HepG2 (cell line): ENCODE data around the gene SETD7. TPM values are rescaled to one million over a fixed set of nuclear protein-coding genes. Genes with fewer than 3 reads are reported as not detected.
A peak's percentile ranks its signal among the peaks of the same experiment; 100 is the strongest.

ENCODE experiments used
- FLYWCH1 ChIP-seq: sonication (generic); formaldehyde crosslinking; IDR thresholded peaks from 2 replicates; pipeline ENCODE4 v1.8.1; 2023; ENCODE audit warnings: mild to moderate bottlenecking, missing genetic modification reagents
- GATAD2A ChIP-seq: IDR thresholded peaks from 2 replicates; pipeline ENCODE4 v1.6.1; 2016
- KLF6 ChIP-seq: IDR thresholded peaks from 2 replicates; pipeline ENCODE4 v1.8.0; 2016; ENCODE audit warnings: missing biosample characterization, missing genetic modification reagents
- MAFK ChIP-seq, 2 experiments: IDR thresholded peaks in 1 of 2; conservative IDR thresholded peaks in 1 of 2; 2 replicates each; pipeline ENCODE4 v1.6.1; 2011; ENCODE audit warnings: improper control_type of control experiment in 2 of 2, low read length in 2 of 2
- MIER2 ChIP-seq: IDR thresholded peaks from 2 replicates; pipeline ENCODE4 v1.6.1; 2016; ENCODE audit warnings: missing biosample characterization, missing genetic modification reagents
- NR2C2 ChIP-seq: sonication (generic); formaldehyde crosslinking; IDR thresholded peaks from 2 replicates; pipeline ENCODE4 v1.4.0; 2020; ENCODE audit warnings: missing genetic modification reagents, mild to moderate bottlenecking, moderate library complexity, borderline replicate concordance
- SAP130 ChIP-seq: IDR thresholded peaks from 2 replicates; pipeline ENCODE4 v1.6.1; 2016; ENCODE audit warnings: low read depth
- SNAPC2 ChIP-seq: sonication (generic); formaldehyde crosslinking; IDR thresholded peaks from 2 replicates; pipeline ENCODE4 v1.8.1; 2022; ENCODE audit warnings: mild to moderate bottlenecking, missing genetic modification reagents
- TBX2 ChIP-seq: sonication (generic); formaldehyde crosslinking; IDR thresholded peaks from 2 replicates; pipeline ENCODE4 v1.5.0; 2020; ENCODE audit warnings: missing genetic modification reagents, mild to moderate bottlenecking, borderline replicate concordance
- TOE1 ChIP-seq: sonication (generic); formaldehyde crosslinking; IDR thresholded peaks from 2 replicates; pipeline ENCODE4 v1.4.0; 2020; ENCODE audit warnings: mild to moderate bottlenecking, missing genetic modification reagents
- USF2 ChIP-seq, 2 experiments: sonication (generic) in 1 of 2; formaldehyde crosslinking in 1 of 2; IDR thresholded peaks; 2 replicates each; pipeline versions ENCODE4 v1.5.1 to v1.6.1; 2011 to 2020; ENCODE audit warnings: borderline replicate concordance in 1 of 2, low read depth in 1 of 2, low read length in 1 of 2, mild to moderate bottlenecking in 1 of 2, missing genetic modification reagents in 1 of 2, moderate library complexity in 1 of 2
- ZBTB2 ChIP-seq: sonication (generic); formaldehyde crosslinking; IDR thresholded peaks from 2 replicates; pipeline ENCODE4 v1.8.0; 2022; ENCODE audit warnings: low read depth, missing genetic modification reagents
- ZNF816 ChIP-seq: sonication (generic); formaldehyde crosslinking; IDR thresholded peaks from 2 replicates; pipeline ENCODE4 v1.8.0; 2022; ENCODE audit warnings: missing genetic modification reagents, mild to moderate bottlenecking, borderline replicate concordance
- polyA plus RNA-seq, 8 experiments: library from polyadenylated mRNA; depleted of rRNA in 3 of 8; stranded (reverse) in 7 of 8; unstranded in 1 of 8; fragments of >200 nt; fragmentation: Illumina TruSeq in 4 of 8; extraction: Trizol in 4 of 8; gene quantifications; 2 replicates each; pipeline versions ENCODE4 v1.2.1 to v1.2.3, GENCODE V29; 2011 to 2016; ENCODE audit warnings: low read depth in 4 of 8, missing spikeins in 1 of 8, mixed read lengths in 1 of 8; ENCODE audit not compliant: insufficient read depth in 1 of 8
- total RNA-seq, 5 experiments: library from RNA; depleted of rRNA; stranded (reverse); fragments of >200 nt; fragmentation: Illumina TruSeq; extraction: Trizol; gene quantifications; 2 replicates each; pipeline ENCODE4 v1.2.3, GENCODE V29; 2016; ENCODE audit warnings: low read depth in 1 of 5
- TF ChIP-seq, protein P1 (sequence below): sonication (generic); formaldehyde crosslinking; IDR thresholded peaks from 2 replicates; pipeline ENCODE4 v1.8.0; 2022; ENCODE audit warnings: missing genetic modification reagents, mild to moderate bottlenecking, inconsistent platforms, borderline replicate concordance
- TF ChIP-seq, protein P2 (sequence below), 2 experiments: sonication (generic) in 1 of 2; formaldehyde crosslinking in 1 of 2; IDR thresholded peaks; 2 replicates each; pipeline versions ENCODE4 v1.4.0 to v1.6.1; 2016 to 2020; ENCODE audit warnings: borderline replicate concordance in 1 of 2, low read depth in 1 of 2, mild to moderate bottlenecking in 1 of 2, missing genetic modification reagents in 1 of 2
- TF ChIP-seq, protein P3 (sequence below): sonication (generic); formaldehyde crosslinking; IDR thresholded peaks from 2 replicates; pipeline ENCODE4 v1.5.1; 2020; ENCODE audit warnings: missing genetic modification reagents, mild to moderate bottlenecking, borderline replicate concordance

The SETD7 gene
- total and polyA plus RNA-seq, 2 of the 13 experiments (the other 11 are each of a cell fraction or from before 2014, with no cell fraction given), result 0.08 to 0.22 TPM

DNA sequence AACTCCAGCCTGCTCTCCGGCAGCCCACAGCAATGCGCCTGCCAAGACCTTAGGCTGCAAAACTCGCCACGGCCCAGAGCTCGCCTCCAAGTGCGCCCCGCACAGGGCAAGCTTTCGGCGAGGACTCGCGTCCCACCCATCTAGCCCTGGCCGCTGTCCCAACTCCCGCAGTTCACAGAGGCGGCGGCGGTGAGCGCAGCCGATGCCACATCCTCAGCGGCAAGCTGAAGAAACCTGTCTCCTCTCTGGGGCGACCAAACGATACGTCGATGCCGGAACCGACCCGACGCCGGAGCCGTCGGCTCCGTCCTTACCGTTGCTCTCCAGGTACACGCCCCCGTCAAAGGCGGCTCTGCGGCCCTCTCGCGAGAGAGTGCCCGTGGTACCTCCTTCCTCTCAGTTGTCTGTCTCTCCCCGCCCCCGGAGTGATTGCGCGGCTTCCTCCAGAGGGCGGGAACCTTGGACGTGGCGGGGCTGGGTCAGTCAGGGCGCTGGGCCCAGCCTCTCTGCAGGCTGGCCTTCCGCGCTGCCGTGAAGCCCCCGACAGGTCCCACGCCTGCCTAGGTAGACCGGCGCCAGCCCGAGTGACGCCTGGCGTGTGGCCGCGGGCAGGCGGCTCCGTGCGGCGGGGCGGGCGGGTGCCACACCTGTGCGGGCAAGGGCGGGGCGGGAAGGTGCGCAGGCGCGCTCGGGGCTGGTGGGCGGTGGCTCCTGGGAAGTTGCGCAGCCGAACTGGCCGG is 102.5 kb downstream of the SETD7 start (continued):
- TF ChIP-seq, protein P1, sequence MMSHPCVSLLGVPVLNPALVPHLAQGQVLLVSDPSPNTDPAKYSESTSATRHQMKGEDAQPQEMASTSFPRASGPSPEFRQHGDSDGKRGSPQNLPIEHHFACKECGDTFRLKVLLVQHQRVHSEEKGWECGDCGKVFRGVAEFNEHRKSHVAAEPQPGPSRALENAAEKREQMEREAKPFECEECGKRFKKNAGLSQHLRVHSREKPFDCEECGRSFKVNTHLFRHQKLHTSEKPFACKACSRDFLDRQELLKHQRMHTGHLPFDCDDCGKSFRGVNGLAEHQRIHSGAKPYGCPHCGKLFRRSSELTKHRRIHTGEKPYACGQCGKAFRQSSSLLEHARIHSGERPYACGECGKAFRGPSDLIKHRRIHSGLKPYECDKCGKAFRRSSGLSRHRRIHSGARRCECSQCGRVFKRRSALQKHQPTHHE (CRISPR knock-in tag), result peak; percentile 65; the same call in 1 of the 2 replicates
- TF ChIP-seq FLYWCH1 (CRISPR knock-in tag), result 0 out of 2 replicates have a peak, but pooled peaks have one; percentile 19
- 0 out of 2 replicates have a peak, but pooled peaks have one; percentile 45 for TF ChIP-seq KLF6
- TF ChIP-seq SNAPC2 (CRISPR knock-in tag), result peak; percentile 81; the same call in 1 of the 2 replicates
- peak; percentile 26; the same call in 1 of the 2 replicates for TF ChIP-seq TOE1 (CRISPR knock-in tag)
- no peak for TF ChIP-seq USF2 (IDR thresholded peaks at IDR 0.05; ENCODE audit: low read depth, low read length)
- TF ChIP-seq USF2 (CRISPR knock-in tag; IDR thresholded peaks at IDR 0.05; ENCODE audit: borderline replicate concordance), result no peak
- TF ChIP-seq ZBTB2, result peak; percentile 75
- peak; percentile 78; the same call in 1 of the 2 replicates for TF ChIP-seq TBX2 (CRISPR knock-in tag)
- TF ChIP-seq, protein P2, sequence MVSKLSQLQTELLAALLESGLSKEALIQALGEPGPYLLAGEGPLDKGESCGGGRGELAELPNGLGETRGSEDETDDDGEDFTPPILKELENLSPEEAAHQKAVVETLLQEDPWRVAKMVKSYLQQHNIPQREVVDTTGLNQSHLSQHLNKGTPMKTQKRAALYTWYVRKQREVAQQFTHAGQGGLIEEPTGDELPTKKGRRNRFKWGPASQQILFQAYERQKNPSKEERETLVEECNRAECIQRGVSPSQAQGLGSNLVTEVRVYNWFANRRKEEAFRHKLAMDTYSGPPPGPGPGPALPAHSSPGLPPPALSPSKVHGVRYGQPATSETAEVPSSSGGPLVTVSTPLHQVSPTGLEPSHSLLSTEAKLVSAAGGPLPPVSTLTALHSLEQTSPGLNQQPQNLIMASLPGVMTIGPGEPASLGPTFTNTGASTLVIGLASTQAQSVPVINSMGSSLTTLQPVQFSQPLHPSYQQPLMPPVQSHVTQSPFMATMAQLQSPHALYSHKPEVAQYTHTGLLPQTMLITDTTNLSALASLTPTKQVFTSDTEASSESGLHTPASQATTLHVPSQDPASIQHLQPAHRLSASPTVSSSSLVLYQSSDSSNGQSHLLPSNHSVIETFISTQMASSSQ (IDR thresholded peaks at IDR 0.05; ENCODE audit: low read depth), result no peak; the same call in none of the 2 replicates
- TF ChIP-seq, protein P2 (CRISPR knock-in tag; IDR thresholded peaks at IDR 0.05; ENCODE audit: borderline replicate concordance), result peak; percentile 61
- TF ChIP-seq NR2C2, result peak; percentile 56; the same call in 1 of the 2 replicates
- TF ChIP-seq MAFK (conservative IDR thresholded peaks at IDR 0.05 in 1 of 2, IDR thresholded peaks at IDR 0.05 in 1 of 2; ENCODE audit: low read length in 2 of 2), result no peak
- TF ChIP-seq MIER2 (CRISPR knock-in tag), result 0 out of 2 replicates have a peak, but pooled peaks have one; percentile 30
- TF ChIP-seq, protein P3, sequence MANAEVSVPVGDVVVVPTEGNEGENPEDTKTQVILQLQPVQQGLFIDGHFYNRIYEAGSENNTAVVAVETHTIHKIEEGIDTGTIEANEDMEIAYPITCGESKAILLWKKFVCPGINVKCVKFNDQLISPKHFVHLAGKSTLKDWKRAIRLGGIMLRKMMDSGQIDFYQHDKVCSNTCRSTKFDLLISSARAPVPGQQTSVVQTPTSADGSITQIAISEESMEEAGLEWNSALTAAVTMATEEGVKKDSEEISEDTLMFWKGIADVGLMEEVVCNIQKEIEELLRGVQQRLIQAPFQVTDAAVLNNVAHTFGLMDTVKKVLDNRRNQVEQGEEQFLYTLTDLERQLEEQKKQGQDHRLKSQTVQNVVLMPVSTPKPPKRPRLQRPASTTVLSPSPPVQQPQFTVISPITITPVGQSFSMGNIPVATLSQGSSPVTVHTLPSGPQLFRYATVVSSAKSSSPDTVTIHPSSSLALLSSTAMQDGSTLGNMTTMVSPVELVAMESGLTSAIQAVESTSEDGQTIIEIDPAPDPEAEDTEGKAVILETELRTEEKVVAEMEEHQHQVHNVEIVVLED, result peak; percentile 84
- peak; percentile 78; the same call in 1 of the 2 replicates for TF ChIP-seq SAP130
- TF ChIP-seq ZNF816 (CRISPR knock-in tag), result peak; percentile 41; the same call in 1 of the 2 replicates
- peak; percentile 26; the same call in 1 of the 2 replicates for TF ChIP-seq GATAD2A (CRISPR knock-in tag)
